BLaER1 treated with 17β-estradiol and CSF1 and Interleukin-3, amounts not matched to agents 10 nM and 100 nM (cell line): Measurements from ENCODE around the gene BEND3.
A peak's percentile ranks its signal among the peaks of the same experiment; 100 is the strongest.

ENCODE experiments used
- H3K27ac ChIP-seq, 11 experiments: shearing (Covaris generic); formaldehyde crosslinking; 2 replicates each; pipeline ENCODE4 v1.8.1; 2022
- H3K27me3 ChIP-seq, 11 experiments: shearing (Covaris generic); formaldehyde crosslinking; 2 replicates each; pipeline ENCODE4 v1.8.1; 2022
- H3K36me3 ChIP-seq, 11 experiments: shearing (Covaris generic); formaldehyde crosslinking; 2 replicates each; pipeline ENCODE4 v1.8.1; 2022
- H3K4me1 ChIP-seq, 10 experiments: shearing (Covaris generic); formaldehyde crosslinking; 2 replicates each; pipeline ENCODE4 v1.8.1; 2022
- H3K4me2 ChIP-seq, 11 experiments: shearing (Covaris generic); formaldehyde crosslinking; 2 replicates each; pipeline ENCODE4 v1.8.1; 2022
- H3K4me3 ChIP-seq, 10 experiments: shearing (Covaris generic); formaldehyde crosslinking; 2 replicates each; pipeline ENCODE4 v1.8.1; 2022
- H3K9ac ChIP-seq, 11 experiments: shearing (Covaris generic); formaldehyde crosslinking; 2 replicates each; pipeline ENCODE4 v1.8.1; 2022
- H3K9me3 ChIP-seq, 11 experiments: shearing (Covaris generic); formaldehyde crosslinking; replicated peaks in 1 of 11; 2 replicates each; pipeline ENCODE4 v1.8.1; 2022
- H4K20me1 ChIP-seq, 11 experiments: shearing (Covaris generic); formaldehyde crosslinking; 2 replicates each; pipeline ENCODE4 v1.8.1; 2022
- Cebpa-rat ChIP-seq, 11 experiments: shearing (Covaris generic); IDR thresholded peaks; 2 replicates each; pipeline ENCODE4 v1.8.1; 2022

The BEND3 gene

GRCh38 chr6:107066697-107067659, 48.3 kb downstream of the BEND3 start:
- Histone ChIP-seq H3K4me2 (no peak overlapping the region; a peak in 1 of 22 replicates), H3K27me3 (no peaks in the 10 kb centered on the region), H3K27ac (0 out of 22 replicates have a peak overlapping the region, but pooled peaks of 1 of the 11 experiments have one; percentile 32), H3K4me3 (no peak overlapping the region), H3K4me1 (peaks cover 26 to 43% (median 30%) of the 10 kb centered on the region in 10 experiments), H4K20me1 (peaks cover 0 to 25% (median 0%) of the 10 kb centered on the region in 11 experiments; a peak in 3 of 22 replicates), H3K36me3 (peaks cover 23 to 59% (median 48%) of the 10 kb centered on the region in 11 experiments; a peak in 21 of 22 replicates), H3K9ac (no peak overlapping the region), H3K9me3 (no peaks in the 10 kb centered on the region)
- no peak for TF ChIP-seq Cebpa-rat (IDR thresholded peaks at IDR 0.05)

- Histone ChIP-seq H4K20me1 (peaks cover 0 to 9% (median 0%) of the 10 kb centered on the region in 11 experiments; a peak in 1 of 22 replicates), H3K4me2 (peak overlapping the region; percentile 48 to 90 (median 75)), H3K4me1 (peaks cover 42 to 66% (median 45%) of the 10 kb centered on the region in 10 experiments), H3K9ac (peak overlapping the region in 10 of 11 experiments; percentile 0 to 64 (median 36); a peak in 13 of 22 replicates), H3K4me3 (peak overlapping the region in 3 of 10 experiments; percentile 24 to 44 (median 26); a peak in 5 of 20 replicates), H3K27ac (peak overlapping the region in 9 of 11 experiments; percentile 48 to 74 (median 63); a peak in 17 of 22 replicates), H3K27me3 (no peaks in the 10 kb centered on the region), H3K36me3 (peaks cover 8 to 36% (median 30%) of the 10 kb centered on the region in 11 experiments; a peak in 21 of 22 replicates), H3K9me3 (no peaks in the 10 kb centered on the region)
- peak in 3 of 11 experiments; percentile 10 to 35 (median 24); a peak in 3 of 22 replicates for TF ChIP-seq Cebpa-rat (IDR thresholded peaks at IDR 0.05)
Observed at GRCh38 chr6:107064579-107065065, 50.7 kb downstream of the BEND3 start.

GRCh38 chr6:107062691-107063090, 52.6 kb downstream of the BEND3 start:
- Histone ChIP-seq H3K27me3 (no peaks in the 10 kb centered on the region), H3K27ac (no peak overlapping the region), H3K9me3 (no peaks in the 10 kb centered on the region), H4K20me1 (0 out of 22 replicates have a peak, but pooled peaks cover 0 to 5% (median 0%) of the 10 kb centered on the region in 11 experiments), H3K4me2 (peak overlapping the region in 10 of 11 experiments; percentile 72 to 86 (median 78); a peak in 12 of 22 replicates), H3K4me1 (peaks cover 42 to 67% (median 45%) of the 10 kb centered on the region in 10 experiments), H3K9ac (no peak overlapping the region), H3K4me3 (no peak overlapping the region), H3K36me3 (peaks cover 0 to 17% (median 10%) of the 10 kb centered on the region in 11 experiments; a peak in 12 of 22 replicates)
- no peak for TF ChIP-seq Cebpa-rat (IDR thresholded peaks at IDR 0.05)

GRCh38 chr6:107061125-107062020, 53.9 kb downstream of the BEND3 start:
- no peak overlapping the region for H3K4me3 ChIP-seq
- no peaks in the 10 kb centered on the region for H4K20me1 ChIP-seq
- no peak for TF ChIP-seq Cebpa-rat (IDR thresholded peaks at IDR 0.05)
- no peaks in the 10 kb centered on the region for H3K27me3 ChIP-seq
- H3K4me1 ChIP-seq = peaks cover 42 to 71% (median 49%) of the 10 kb centered on the region in 10 experiments
- H3K36me3 ChIP-seq = peaks cover 0 to 3% (median under 1%) of the 10 kb centered on the region in 11 experiments; a peak in 4 of 22 replicates
- H3K9me3 ChIP-seq = no peaks in the 10 kb centered on the region
- H3K27ac ChIP-seq = peak overlapping the region in 8 of 11 experiments; percentile 10 to 44 (median 36); a peak in 10 of 22 replicates
- H3K9ac ChIP-seq = peak overlapping the region in 8 of 11 experiments; percentile 5 to 49 (median 34); a peak in 10 of 22 replicates
- H3K4me2 ChIP-seq = peak overlapping the region; percentile 71 to 86 (median 78)

GRCh38 chr6:107060704-107061103, 54.6 kb downstream of the BEND3 start:
- no peak for TF ChIP-seq Cebpa-rat (IDR thresholded peaks at IDR 0.05)
- Histone ChIP-seq H3K4me1 (peaks cover 42 to 71% (median 51%) of the 10 kb centered on the region in 10 experiments), H3K36me3 (no peaks in the 10 kb centered on the region), H3K9ac (peak overlapping the region in 2 of 11 experiments; percentile 30 to 49; a peak in 2 of 22 replicates), H3K4me3 (no peak overlapping the region), H3K27ac (peak overlapping the region in 5 of 11 experiments; percentile 10 to 44 (median 36); a peak in 3 of 22 replicates), H3K4me2 (peak overlapping the region; percentile 71 to 86 (median 78); a peak in 21 of 22 replicates), H3K9me3 (no peaks in the 10 kb centered on the region), H4K20me1 (no peaks in the 10 kb centered on the region), H3K27me3 (no peaks in the 10 kb centered on the region)

DNA sequence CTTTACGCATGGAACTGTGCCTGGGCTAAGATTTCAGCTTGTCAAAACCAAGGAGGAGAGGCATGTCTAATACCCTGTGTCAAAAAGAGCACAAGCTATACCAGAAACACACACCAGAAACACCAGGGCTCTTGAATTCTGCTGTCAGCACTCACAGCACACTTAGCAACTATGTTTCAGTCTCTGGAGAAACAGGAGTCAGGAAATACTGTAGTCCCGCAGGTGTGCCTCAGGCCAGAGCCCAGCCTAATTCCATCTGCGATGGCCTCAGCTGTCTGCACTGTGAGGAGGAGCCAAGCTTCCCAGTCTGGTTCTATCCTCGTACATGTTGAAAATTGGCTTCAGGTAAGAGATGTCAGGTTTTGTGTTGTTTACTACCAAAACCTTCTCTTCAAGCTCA, 55.7 kb downstream of the BEND3 start:
- no peak overlapping the region for H3K4me3 ChIP-seq
- H4K20me1 ChIP-seq = no peaks in the 10 kb centered on the region
- TF ChIP-seq Cebpa-rat (IDR thresholded peaks at IDR 0.05) = no peak
- no peaks in the 10 kb centered on the region for H3K27me3 ChIP-seq
- peaks cover 31 to 61% (median 40%) of the 10 kb centered on the region in 10 experiments for H3K4me1 ChIP-seq
- no peak overlapping the region for H3K9ac ChIP-seq
- no peak overlapping the region for H3K27ac ChIP-seq
- no peaks in the 10 kb centered on the region; a peak in 1 of 22 replicates for H3K9me3 ChIP-seq
- H3K4me2 ChIP-seq = no peak overlapping the region
- H3K36me3 ChIP-seq = no peaks in the 10 kb centered on the region

DNA sequence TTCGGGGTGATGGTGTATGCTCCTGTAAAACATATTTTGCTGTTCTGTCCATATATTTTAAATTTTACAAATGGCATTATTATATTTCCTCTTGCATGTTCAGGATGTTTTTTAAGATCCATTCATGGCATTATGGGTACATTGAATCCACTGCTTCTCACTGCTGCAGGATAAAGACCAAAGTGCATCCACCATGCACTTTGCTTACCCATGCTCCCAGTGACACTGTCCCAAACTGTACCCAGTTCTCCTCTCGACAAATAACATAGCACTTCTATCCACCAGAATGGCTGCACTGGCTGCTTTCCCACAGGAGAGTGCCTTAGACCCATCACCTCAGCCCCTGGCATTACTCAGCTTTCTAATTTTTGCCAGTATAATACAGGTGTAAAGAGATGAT, 57.6 kb downstream of the BEND3 start:
- Histone ChIP-seq H3K4me2 (no peak overlapping the region), H3K36me3 (no peaks in the 10 kb centered on the region; a peak in 1 of 22 replicates), H4K20me1 (no peaks in the 10 kb centered on the region), H3K27ac (no peak overlapping the region), H3K4me3 (no peak overlapping the region), H3K9me3 (no peaks in the 10 kb centered on the region; a peak in 1 of 22 replicates), H3K27me3 (no peaks in the 10 kb centered on the region), H3K9ac (no peak overlapping the region), H3K4me1 (peaks cover 20 to 41% (median 26%) of the 10 kb centered on the region in 10 experiments)
- no peak for TF ChIP-seq Cebpa-rat (IDR thresholded peaks at IDR 0.05)

- no peak overlapping the region for H3K9ac ChIP-seq
- H3K4me2 ChIP-seq = peak overlapping the region in 1 of 11 experiments; percentile 3; a peak in 3 of 22 replicates
- no peak overlapping the region for H3K4me3 ChIP-seq
- no peaks in the 10 kb centered on the region for H4K20me1 ChIP-seq
- no peaks in the 10 kb centered on the region for H3K27me3 ChIP-seq
- H3K36me3 ChIP-seq = peaks cover 0 to 8% (median 5%) of the 10 kb centered on the region in 11 experiments; a peak in 12 of 22 replicates
- no peak for TF ChIP-seq Cebpa-rat (IDR thresholded peaks at IDR 0.05)
- no peaks in the 10 kb centered on the region; a peak in 1 of 22 replicates for H3K9me3 ChIP-seq
- peaks cover 12 to 32% (median 17%) of the 10 kb centered on the region in 10 experiments for H3K4me1 ChIP-seq
- H3K27ac ChIP-seq = 0 out of 22 replicates have a peak overlapping the region, but pooled peaks of 1 of the 11 experiments have one; percentile 11
Observed at GRCh38 chr6:107056796-107057195, 58.5 kb downstream of the BEND3 start.
